ENCODE results near the gene MYH3.

The MYH3 gene

DNA sequence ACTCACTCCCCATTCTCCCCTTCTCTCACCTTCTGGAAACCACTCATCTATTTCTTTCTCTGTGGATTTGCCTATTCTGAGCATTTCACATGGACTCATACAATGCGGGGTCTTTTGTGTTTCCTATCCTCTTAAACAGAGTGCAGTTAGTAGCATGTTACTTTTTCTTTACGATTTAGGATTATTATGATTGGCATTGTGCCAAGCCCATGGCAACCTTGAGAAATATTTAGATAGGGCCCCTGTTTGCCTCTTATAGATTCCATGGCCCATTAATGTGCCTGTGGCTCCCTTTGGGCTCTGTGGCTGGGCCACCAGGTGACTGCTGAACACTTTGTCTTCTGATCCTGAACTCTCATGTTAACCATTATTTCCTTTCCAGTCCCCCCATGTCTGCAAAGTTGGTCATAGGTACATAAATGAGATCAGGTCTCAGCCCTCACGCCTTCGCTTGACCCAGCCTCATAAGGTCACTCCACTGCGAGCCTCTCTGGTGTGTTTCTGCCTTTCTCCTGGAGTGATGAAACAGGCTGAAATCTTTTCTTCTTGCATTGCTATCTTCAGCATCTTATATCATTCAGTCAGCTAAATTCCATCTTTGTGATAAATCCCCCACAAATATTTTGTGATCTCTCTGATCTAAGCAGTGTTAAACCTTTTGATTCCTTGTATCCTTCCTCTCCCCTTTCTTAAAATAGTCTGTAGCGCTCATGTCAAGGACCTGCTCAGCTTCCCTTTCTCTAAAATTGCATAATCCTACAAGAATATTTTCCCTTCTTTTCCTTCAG, 44.0 kb downstream of the MYH3 start:
- no peak for DNase-seq

DNA sequence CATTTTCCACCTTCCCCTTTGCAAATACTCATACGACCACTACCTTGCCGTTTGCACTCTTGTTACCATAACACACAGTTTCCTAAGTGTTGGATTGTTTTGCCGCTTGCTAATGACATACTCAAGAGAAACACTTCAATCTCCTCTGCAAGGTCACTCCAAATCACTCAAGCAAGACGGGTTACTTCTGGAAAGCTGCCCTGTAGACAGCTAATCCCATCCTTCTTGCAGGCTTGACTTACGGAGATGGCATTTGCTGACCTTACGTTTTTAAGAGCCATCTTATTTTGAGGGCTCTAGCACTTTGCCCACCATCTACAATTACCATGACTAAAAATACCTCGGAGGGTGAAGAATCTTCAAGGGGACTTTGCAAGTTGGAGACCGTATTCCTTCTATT, 46.2 kb downstream of the MYH3 start:
- no peak for DNase-seq

DNA sequence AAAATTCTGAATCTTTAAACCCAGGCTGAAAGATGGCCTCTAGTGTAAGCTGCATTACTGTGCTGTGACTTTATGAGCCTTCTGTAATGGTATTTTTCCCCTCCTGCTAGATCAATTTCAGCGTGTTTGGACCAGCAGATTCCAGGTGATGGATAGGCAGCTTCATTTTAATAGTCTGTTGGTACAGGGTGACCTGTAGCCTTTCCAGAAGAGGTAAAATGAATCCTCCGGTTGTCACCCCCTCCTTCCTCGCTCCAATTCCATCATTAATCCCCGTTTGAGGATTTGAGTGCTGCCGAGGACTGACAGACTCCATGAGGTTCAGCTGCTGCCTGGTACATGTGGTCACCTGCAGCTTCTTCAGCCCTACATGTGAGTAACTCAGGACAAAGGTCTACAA, 48.9 kb downstream of the MYH3 start:
- no peak for DNase-seq

DNA sequence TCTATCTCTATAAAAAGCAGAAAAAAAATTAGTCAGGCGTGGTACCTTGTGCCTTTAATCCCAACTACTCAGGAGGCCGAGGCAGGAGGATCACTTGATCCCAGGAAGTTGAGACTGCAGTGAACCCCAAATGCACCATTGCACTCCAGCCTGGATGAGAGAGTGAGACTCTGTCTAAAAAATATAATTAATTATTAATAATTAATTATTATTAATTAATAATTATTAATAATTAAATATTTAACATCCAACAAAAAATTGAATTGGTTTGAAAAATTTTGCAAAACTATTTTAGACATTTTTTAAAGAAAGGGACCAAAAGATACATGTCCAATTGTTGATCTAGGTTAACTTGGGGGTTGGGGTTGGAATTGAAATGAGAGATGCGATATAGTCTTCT, 51.0 kb downstream of the MYH3 start:
- no peak for DNase-seq

DNA sequence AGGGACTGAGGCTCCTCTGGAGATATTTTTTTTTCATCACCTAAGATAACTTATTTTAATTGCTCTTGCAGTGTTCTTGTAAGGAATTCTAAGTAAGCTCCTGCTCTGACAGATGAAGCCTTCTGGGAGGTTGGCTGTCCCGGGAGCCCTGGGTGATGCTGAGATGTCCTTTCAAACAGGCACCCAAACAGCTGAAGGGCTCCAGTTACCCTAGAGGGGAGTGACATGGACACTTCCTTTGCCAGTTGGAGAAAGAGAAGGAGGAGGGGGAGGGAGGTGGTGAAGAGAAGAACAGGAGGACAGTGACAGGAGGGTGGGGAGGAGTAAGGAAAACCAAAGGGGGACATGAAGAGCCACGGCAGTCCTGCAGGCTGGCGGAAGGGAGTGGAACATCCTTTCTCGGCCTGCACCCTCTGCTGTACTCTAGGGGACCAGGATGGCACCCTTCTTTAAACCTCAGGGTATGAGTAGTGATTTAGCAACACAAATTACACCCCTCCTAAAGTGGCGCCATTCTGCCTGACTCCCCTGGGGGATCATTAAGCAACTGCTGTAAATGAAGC, 51.8 kb downstream of the MYH3 start:
- no peak for DNase-seq

DNA sequence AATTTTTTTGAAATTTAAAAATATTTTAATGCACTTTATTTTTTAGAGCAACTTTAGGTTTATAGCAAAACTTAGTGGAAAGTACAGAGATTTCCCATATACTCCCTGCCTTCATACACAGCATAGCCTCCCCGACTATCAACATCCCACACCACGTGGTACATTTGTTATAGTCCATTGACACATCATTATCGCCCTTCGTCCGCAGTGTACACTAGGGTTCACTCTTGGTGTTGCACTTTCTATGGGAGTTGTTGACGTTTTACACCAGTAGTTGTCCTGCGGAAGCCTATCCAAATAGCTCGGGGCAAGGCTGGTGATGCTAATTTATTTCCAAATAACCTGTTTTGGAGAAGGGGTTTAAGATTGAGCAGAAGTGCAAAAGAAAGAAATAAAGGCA, 52.6 kb downstream of the MYH3 start:
- DNase-seq, result no peak

DNA sequence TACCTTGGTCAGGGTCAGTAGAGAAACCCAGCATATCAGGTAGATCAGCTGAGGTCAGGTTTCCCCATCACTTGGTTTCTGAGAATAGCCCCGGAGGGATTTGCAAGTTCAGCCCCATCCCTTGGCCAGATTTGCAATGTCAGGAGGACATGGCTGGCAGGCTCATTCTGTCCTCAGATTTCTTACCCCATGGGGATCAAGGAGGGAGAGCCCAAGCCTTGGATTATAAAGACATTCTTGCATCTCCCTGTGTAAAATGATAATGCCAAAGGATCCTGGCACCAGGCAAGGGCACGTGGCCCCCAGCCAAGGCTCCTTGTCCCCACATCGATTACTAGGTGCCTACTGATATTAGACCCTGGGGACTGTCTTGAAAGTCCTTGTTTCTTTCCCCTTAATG, 53.2 kb downstream of the MYH3 start:
- no peak for DNase-seq

DNA sequence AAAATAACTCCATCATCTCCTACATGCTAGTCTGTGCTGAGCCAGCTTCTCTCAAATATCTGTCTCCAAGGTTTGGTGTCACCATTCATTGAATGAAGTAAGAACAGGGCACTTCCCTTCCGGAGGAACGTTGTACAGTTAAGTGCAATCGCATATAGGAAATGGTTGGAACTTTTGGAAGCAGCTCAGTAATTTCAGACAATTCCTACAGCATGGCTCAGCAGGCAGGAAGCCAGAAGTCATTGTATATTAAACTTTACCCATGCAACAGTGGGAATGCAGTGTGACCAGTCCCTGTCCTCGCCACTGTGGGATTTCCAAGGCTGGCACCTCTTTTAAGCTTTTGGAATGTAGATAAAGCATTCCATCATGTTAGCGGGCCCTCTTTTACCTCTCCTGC, 56.5 kb downstream of the MYH3 start:
- DNase-seq, result no peak

DNA sequence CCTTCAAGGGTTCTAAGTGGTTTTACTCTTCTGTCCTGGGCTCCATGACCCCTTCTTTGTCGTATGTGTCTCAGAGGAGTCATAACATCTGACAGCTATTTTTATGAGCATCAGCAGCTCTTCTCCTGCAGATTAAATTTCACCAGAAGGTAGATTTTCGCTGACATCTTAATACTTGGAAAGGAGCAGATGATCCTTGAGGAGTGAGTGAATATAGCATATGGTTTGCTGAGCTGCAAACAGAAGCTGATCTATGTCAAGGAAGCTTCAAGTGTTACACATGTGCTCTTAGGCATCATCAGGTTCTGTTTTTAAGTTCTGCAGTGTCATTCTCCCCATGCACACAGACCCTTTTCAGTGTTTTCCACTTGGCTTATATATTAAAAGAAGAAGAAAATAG, 58.5 kb downstream of the MYH3 start:
- DNase-seq, result no peak

DNA sequence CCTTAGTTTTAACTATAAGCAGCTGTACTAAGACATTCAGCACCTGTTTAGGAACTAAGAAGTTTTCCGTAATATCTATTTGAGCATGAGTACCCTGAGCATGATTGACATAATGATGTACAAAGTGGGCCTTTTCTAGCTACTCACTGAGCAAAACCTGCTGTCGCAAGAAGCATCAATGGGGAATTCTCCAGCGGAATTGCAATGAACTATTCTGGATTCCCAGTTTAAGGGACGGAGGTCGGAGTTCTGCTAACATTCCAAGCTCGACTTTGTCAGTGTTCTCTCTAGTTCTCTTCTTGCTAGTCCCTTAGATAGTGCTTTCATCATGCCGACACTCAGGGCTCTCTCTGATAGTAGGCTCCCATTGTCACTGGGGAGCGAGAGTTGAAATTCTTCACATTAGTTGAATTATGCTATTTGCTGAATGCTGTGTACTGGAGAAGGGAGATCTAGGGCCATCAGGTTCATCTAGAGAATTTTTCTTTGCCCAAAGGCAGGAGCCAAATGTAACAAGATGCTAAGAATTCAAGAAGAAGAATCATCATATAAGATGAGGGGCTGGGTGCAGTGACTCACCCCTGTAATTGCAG, 67.5 kb downstream of the MYH3 start:
- DNase-seq, result no peak

DNA sequence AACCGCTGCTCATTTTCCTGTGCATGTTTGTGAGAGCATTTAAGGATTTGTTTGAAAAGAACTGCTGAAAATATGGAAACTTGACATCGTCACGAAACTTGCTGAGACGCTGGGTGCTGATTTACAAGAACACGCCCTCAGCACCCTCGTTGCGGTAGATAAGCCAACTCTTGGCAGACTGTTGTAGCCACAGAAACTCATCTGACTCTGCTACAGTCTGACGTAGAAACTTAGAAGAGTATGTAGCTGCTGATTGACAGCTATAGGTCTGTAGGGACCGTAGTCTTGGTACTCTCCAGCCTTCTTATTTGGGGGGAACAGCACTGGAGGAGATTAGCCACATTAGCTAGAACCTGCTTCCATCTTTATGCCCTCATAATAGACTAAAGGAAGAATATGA, 71.6 kb downstream of the MYH3 start:
- no peak for DNase-seq

DNA sequence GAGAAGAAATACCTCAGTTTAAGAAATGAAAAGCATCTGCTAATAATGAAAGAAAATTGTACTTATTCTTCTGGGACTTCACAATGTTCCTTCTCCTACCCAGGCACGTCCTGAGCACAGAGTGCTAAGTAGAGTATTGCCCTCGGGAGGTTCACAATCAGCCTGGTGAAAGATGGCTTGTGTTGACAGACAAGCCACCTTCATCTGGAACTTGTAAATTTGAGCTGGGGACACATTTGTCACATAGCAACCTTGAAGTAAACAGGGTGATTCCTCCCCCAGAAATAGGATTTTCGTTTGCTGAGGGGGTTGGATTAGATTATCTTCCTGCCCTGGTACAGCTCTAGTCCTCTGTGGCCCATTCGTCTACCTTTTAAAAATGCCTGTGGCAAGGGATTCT, 73.3 kb downstream of the MYH3 start:
- no peak for DNase-seq

DNA sequence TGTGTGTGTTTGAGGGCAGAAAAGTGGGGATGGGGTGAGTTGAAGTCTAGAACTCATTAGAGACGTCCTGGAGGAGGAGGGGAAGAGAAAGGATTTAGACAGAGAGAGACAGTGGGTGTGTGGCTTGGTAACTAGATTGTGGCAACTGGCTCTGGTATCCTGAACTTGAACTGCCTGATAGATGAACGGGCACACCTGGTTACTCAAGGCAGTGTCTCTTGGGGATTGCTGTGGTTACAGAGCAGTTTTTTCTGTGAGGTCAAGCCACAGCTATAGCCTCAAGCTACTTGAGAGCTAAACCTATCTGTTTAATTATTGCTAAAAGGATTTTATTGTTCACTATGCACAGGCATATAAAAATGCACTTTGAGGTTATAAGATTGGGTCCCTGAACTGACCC, 77.8 kb downstream of the MYH3 start:
- DNase-seq, result no peak
